Measurements from ENCODE around the gene NPC1.
"Not testable (repeated sequence)": the region's sequence is repeated elsewhere in the genome, so short reads cannot be mapped to it uniquely, and the experiment has no call there.

The NPC1 gene

DNA sequence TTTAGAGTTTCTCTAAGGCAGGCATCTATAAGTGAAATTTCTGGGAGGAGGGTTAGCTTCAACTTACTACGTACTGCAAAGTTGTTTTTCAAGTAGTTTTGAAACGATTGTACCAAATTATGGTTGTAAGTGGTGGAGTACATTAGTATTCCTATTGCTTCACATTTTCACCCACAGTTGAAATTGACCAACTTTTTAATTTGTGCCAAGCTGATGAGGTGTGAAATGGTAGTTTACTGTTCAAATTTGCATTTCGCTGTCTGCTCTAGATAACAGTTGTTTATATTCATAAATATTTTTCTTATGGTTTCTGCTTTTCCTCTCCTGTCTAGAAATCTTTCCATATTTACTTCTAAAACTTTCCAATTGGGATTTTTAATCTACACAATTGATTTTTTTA lies 18.6 kb downstream of the NPC1 start:
- no peak for DNase-seq (ENCODE audit: low spot score)
- in situ Hi-C loops (cut with MboI; ENCODE audit: low sequenced_read_pairs, unreplicated experiment), result no loop called here
- no peak for TF ChIP-seq CTCF (IDR thresholded peaks at IDR 0.05; ENCODE audit: borderline replicate concordance, control extremely low read depth, extremely low read depth, insufficient read depth, missing control alignments)

- DNase-seq (ENCODE audit: low spot score), result no peak
- no peak for TF ChIP-seq CTCF (IDR thresholded peaks at IDR 0.05; ENCODE audit: borderline replicate concordance, control extremely low read depth, extremely low read depth, insufficient read depth, missing control alignments)
- in situ Hi-C loops (cut with MboI; ENCODE audit: low sequenced_read_pairs, unreplicated experiment), result no loop called here
Observed at GRCh38 chr18:23565916-23566547, 20.3 kb downstream of the NPC1 start.

DNA sequence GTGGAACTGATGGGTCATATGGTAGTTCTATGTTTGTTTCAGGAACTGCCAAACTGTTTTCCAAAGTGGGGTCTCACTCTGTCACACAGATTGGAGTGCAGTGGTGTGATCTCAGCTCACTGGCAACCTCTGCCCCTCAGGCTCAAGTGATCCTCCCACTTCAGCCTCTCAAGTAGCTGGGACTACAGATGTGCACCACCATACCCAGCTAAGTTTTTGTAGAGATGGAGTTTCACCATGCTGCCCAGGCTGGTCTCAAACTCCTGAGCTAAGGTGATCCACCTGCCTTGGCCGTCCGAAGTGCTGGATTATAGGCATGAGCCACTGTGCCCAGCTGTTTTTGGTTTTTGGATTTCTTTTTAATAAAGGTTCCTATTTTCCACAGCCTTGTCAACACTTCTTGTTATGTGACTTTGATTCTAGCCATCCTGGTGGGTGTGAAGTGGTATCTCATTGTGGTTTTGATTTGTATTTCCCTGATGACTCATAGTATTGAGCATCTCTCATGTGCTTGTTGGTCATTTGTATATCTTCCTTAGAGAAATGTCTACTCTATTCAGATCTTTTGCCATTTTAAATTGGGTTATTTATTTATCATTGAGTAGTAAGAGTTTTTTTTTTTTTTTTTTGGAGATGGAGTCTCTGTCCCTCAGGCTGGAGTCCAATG lies 22.8 kb downstream of the NPC1 start:
- no peak for TF ChIP-seq CTCF (IDR thresholded peaks at IDR 0.05; ENCODE audit: borderline replicate concordance, control extremely low read depth, extremely low read depth, insufficient read depth, missing control alignments)
- in situ Hi-C loops (cut with MboI; ENCODE audit: low sequenced_read_pairs, unreplicated experiment), result no loop called here
- DNase-seq (ENCODE audit: low spot score), result no peak

GRCh38 chr18:23560186-23560585 lies 26.1 kb downstream of the NPC1 start:
- in situ Hi-C loops (cut with MboI; ENCODE audit: low sequenced_read_pairs, unreplicated experiment), result no loop called here

GRCh38 chr18:23557511-23557910 lies 28.8 kb downstream of the NPC1 start:
- DNase-seq (ENCODE audit: low spot score); in situ Hi-C loops (cut with MboI; ENCODE audit: low sequenced_read_pairs, unreplicated experiment): not testable (repeated sequence)

More at GRCh38 chr18:23560186-23560585, 26.1 kb downstream of the NPC1 start:
- TF ChIP-seq CTCF (IDR thresholded peaks at IDR 0.05; ENCODE audit: borderline replicate concordance, control extremely low read depth, extremely low read depth, insufficient read depth, missing control alignments), result no peak
- DNase-seq (ENCODE audit: low spot score), result no peak

DNA sequence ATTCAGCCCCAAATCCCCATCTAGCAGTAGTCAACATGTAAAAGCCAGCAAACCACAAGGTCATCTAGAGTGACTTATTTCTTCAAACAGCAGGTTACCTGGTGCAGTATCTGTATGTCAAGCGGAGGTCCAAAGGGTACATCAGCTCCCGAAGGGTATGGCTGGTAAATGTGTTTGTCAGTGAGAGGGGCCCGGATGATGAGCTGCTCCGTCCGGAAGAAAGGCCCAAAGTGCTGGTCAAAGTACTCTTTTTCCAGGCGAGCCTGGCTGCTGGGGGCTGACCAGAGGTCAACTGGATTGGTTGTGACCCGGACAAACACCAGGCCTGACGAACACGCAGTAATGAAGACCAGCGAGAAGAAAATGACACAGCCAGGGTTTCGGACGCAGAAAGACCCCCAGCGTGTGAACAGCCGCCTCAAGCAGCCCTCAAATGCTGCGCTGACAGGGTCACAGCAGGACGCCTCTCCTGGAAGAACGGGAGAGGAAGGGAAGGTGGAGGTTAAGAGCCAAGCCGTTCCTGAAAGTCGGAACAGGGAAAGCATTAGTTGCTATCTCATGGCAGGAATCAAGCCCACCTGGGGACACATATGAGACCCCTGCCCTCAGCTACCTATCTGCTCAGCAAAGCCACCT lies 30.0 kb downstream of the NPC1 start:
- in situ Hi-C loops (cut with MboI; ENCODE audit: low sequenced_read_pairs, unreplicated experiment), result no loop called here
- no peak for DNase-seq (ENCODE audit: low spot score)
- no peak for TF ChIP-seq CTCF (IDR thresholded peaks at IDR 0.05; ENCODE audit: borderline replicate concordance, control extremely low read depth, extremely low read depth, insufficient read depth, missing control alignments)

DNA sequence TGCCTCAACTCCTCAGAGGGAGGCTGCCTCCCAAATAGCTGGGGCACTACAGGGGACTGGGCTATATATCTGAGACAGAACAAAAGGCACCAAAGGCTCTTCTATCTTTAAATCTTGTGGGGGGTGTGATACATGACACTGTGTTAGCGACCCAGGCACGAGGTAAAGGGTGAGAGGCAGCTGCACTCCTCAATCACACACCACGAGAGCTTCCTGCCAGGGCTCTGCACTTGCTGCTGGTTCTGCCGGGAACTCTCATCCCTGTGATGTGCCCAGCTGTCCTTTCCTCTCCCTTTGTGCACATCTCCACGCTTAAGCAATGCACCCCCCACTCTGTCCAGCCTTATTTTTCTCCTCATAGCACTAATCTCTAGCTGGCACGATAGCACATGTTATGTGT lies 32.4 kb downstream of the NPC1 start:
- no peak for DNase-seq (ENCODE audit: low spot score)
- TF ChIP-seq CTCF (IDR thresholded peaks at IDR 0.05; ENCODE audit: borderline replicate concordance, control extremely low read depth, extremely low read depth, insufficient read depth, missing control alignments), result no peak
- in situ Hi-C loops (cut with MboI; ENCODE audit: low sequenced_read_pairs, unreplicated experiment), result no loop called here

All from GM13976 (cell line).